Tibial nerve (tissue), 4 donors: ENCODE measurements around the gene GBGT1. TPM values are rescaled to one million over a fixed set of nuclear protein-coding genes. Genes with fewer than 3 reads are reported as not detected.

Experiments used
- DNase-seq, 2 donors: peaks; one replicate each; pipeline ENCODE4 v3.0.0-alpha.2; 2019; ENCODE audit warnings: low spot score in 2 of 2
- H3K27ac ChIP-seq, 4 donors: fragments of 200-600 bp; sonication (generic) in 3 of 4; one replicate each; pipeline ENCODE4 v1.5.1; 2017 to 2019; ENCODE audit warnings: mild to moderate bottlenecking in 1 of 4
- H3K27me3 ChIP-seq, 2 donors: fragments of 200-600 bp; sonication (generic) in 1 of 2; one replicate each; pipeline versions ENCODE4 v1.5.1 to v1.6.0; 2017 to 2019
- H3K36me3 ChIP-seq, 3 donors: fragments of 200-600 bp; sonication (generic); one replicate each; pipeline ENCODE4 v1.5.1; 2018 to 2019
- H3K4me1 ChIP-seq, 4 donors: fragments of 200-600 bp; sonication (generic) in 3 of 4; one replicate each; pipeline ENCODE4 v1.5.1; 2017 to 2019
- H3K4me3 ChIP-seq, 4 donors: fragments of 200-600 bp; sonication (generic) in 3 of 4; one replicate each; pipeline ENCODE4 v1.5.1; 2017 to 2019; ENCODE audit warnings: mild to moderate bottlenecking in 1 of 4, moderate library complexity in 1 of 4
- H3K9me3 ChIP-seq, 4 donors: fragments of 200-600 bp; sonication (generic) in 3 of 4; one replicate each; pipeline ENCODE4 v1.5.1; 2017 to 2019
- CTCF ChIP-seq, 5 experiments: fragments of 200-600 bp in 3 of 5; fragments of 450-650 bp in 2 of 5; sonication (generic) in 3 of 5; IDR thresholded peaks; one replicate each; pipeline ENCODE4 v1.5.1; 2016 to 2019; ENCODE audit warnings: antibody characterized with exemption in 5 of 5, mild to moderate bottlenecking in 3 of 5, moderate library complexity in 2 of 5
- EP300 ChIP-seq, 2 donors: sonication (generic); formaldehyde crosslinking; IDR thresholded peaks; one replicate each; pipeline ENCODE4 v1.6.1; 2017; ENCODE audit warnings: antibody characterized with exemption in 2 of 2, mild to moderate bottlenecking in 1 of 2
- POLR2A ChIP-seq, 2 donors: fragments of 450-650 bp; IDR thresholded peaks; one replicate each; pipeline ENCODE4 v1.6.1; 2017; ENCODE audit warnings: antibody characterized with exemption in 2 of 2, mild to moderate bottlenecking in 2 of 2, moderate library complexity in 2 of 2
- WGBS, 2 donors: methylation state at CpG; one replicate each; pipeline ENCODE4 v1.1.5; 2018; 5-methylcytosine and 5-hydroxymethylcytosine counted together
- total RNA-seq, 4 donors: library from RNA; depleted of rRNA; stranded (reverse); fragments of >200 nt; gene quantifications; one replicate each; pipeline ENCODE4 v1.1.0, GENCODE V29; 2016

The GBGT1 gene
- total RNA-seq, 4 donors from 2014 or later, result 15.3 to 63.3 (median 36.8) TPM

- Histone ChIP-seq H3K4me3 (no peak overlapping the region), H3K4me1 (no peaks in the 10 kb centered on the region), H3K27ac (no peak overlapping the region), H3K27me3 (peaks cover 0 to 8% of the 10 kb centered on the region in 2 donors), H3K36me3 (no peaks in the 10 kb centered on the region), H3K9me3 (no peaks in the 10 kb centered on the region)
- DNase-seq, result no peak
- WGBS, 2 donors, result 75 to 78% methylated on average over 13 of the region's 13 CpGs
- no peak for TF ChIP-seq EP300 (IDR thresholded peaks at IDR 0.05)
- no peak for TF ChIP-seq POLR2A (IDR thresholded peaks at IDR 0.05)
- TF ChIP-seq CTCF (IDR thresholded peaks at IDR 0.05), result no peak
These were observed 37.9 kb upstream of the GBGT1 start for GRCh38 chr9:133201424-133202144.

- H3K4me1 ChIP-seq, result no peaks in the 10 kb centered on the region
- WGBS, 2 donors, result 81 to 91% methylated on average over 17 of the region's 17 CpGs
These were observed 36.9 kb upstream of the GBGT1 start for GRCh38 chr9:133200631-133201030.

GRCh38 chr9:133199648-133200321 lies 36.1 kb upstream of the GBGT1 start:
- no peak for DNase-seq
- TF ChIP-seq EP300 (IDR thresholded peaks at IDR 0.05) (no peak), POLR2A (IDR thresholded peaks at IDR 0.05) (no peak), CTCF (IDR thresholded peaks at IDR 0.05) (peak in 2 of 5 experiments; percentile 22 to 29)
- no peaks in the 10 kb centered on the region for H3K4me1 ChIP-seq
- peaks cover 0 to 8% of the 10 kb centered on the region in 2 donors for H3K27me3 ChIP-seq
- H3K9me3 ChIP-seq, result peaks cover 0 to 7% (median 0%) of the 10 kb centered on the region in 4 donors
- H3K4me3 ChIP-seq, result peak overlapping the region; percentile 11 to 42 (median 28)
- peak overlapping the region in 1 of 4 donors; percentile 35 for H3K27ac ChIP-seq
- no peaks in the 10 kb centered on the region for H3K36me3 ChIP-seq
- 48 to 50% methylated on average over 38 to 43 of the region's 44 CpGs for WGBS, 2 donors

More at GRCh38 chr9:133200631-133201030, 36.9 kb upstream of the GBGT1 start:
- Histone ChIP-seq H3K9me3 (no peaks in the 10 kb centered on the region), H3K36me3 (no peaks in the 10 kb centered on the region), H3K27me3 (peaks cover 0 to 8% of the 10 kb centered on the region in 2 donors), H3K27ac (no peak overlapping the region), H3K4me3 (no peak overlapping the region)
- TF ChIP-seq CTCF (IDR thresholded peaks at IDR 0.05) (no peak), POLR2A (IDR thresholded peaks at IDR 0.05) (no peak), EP300 (IDR thresholded peaks at IDR 0.05) (no peak)
- DNase-seq, result no peak

- no peak for TF ChIP-seq CTCF (IDR thresholded peaks at IDR 0.05)
- no peak for TF ChIP-seq POLR2A (IDR thresholded peaks at IDR 0.05)
- TF ChIP-seq EP300 (IDR thresholded peaks at IDR 0.05), result no peak
- DNase-seq, result no peak
- Histone ChIP-seq H3K9me3 (peaks cover 0 to 7% (median 0%) of the 10 kb centered on the region in 4 donors), H3K4me1 (no peaks in the 10 kb centered on the region), H3K27ac (no peak overlapping the region), H3K27me3 (peaks cover 0 to 29% of the 10 kb centered on the region in 2 donors), H3K4me3 (no peak overlapping the region), H3K36me3 (no peaks in the 10 kb centered on the region)
These were observed 31.3 kb upstream of the GBGT1 start for GRCh38 chr9:133195029-133195428.

GRCh38 chr9:133194597-133194996 lies 30.9 kb upstream of the GBGT1 start:
- Histone ChIP-seq H3K36me3 (no peaks in the 10 kb centered on the region), H3K9me3 (peaks cover 0 to 7% (median 0%) of the 10 kb centered on the region in 4 donors), H3K27me3 (peaks cover 0 to 24% of the 10 kb centered on the region in 2 donors), H3K4me1 (no peaks in the 10 kb centered on the region), H3K4me3 (no peak overlapping the region), H3K27ac (no peak overlapping the region)
- no peak for DNase-seq
- 86 to 90% methylated on average over 4 of the region's 4 CpGs for WGBS, 2 donors
- TF ChIP-seq CTCF (IDR thresholded peaks at IDR 0.05) (no peak), EP300 (IDR thresholded peaks at IDR 0.05) (no peak), POLR2A (IDR thresholded peaks at IDR 0.05) (no peak)
